HG02610 (cell line): ENCODE measurements around the gene LRRK1.
"Not testable (repeated sequence)": the region's sequence is repeated elsewhere in the genome, so short reads cannot be mapped to it uniquely, and the experiment has no call there.

Experiments used
- ATAC-seq: cut with Tn5 transposase; IDR thresholded peaks from one replicate; pipeline ENCODE4 v1.9.1; 2021; ENCODE audit warnings: mild to moderate bottlenecking, moderate library complexity; ENCODE audit not compliant: unreplicated experiment

The LRRK1 gene

GRCh38 chr15:101066501-101067408, 147.6 kb downstream of the LRRK1 start:
- ATAC-seq = no peak

GRCh38 chr15:101067660-101068522, 148.7 kb downstream of the LRRK1 start:
- ATAC-seq = no peak

- ATAC-seq = no peak
These were observed 149.4 kb downstream of the LRRK1 start for GRCh38 chr15:101068523-101068960.

GRCh38 chr15:101068961-101069653, 149.9 kb downstream of the LRRK1 start:
- ATAC-seq = no peak

GRCh38 chr15:101069654-101069973, 150.5 kb downstream of the LRRK1 start:
- no peak for ATAC-seq

GRCh38 chr15:101070024-101070423, 150.9 kb downstream of the LRRK1 start:
- no peak for ATAC-seq

GRCh38 chr15:101070502-101071273, 151.5 kb downstream of the LRRK1 start:
- ATAC-seq = no peak

- no peak for ATAC-seq
These were observed 152.5 kb downstream of the LRRK1 start for GRCh38 chr15:101071651-101072050.

- not testable (repeated sequence) for ATAC-seq
These were observed 153.1 kb downstream of the LRRK1 start for GRCh38 chr15:101072235-101072634.

GRCh38 chr15:101077806-101078668, 158.9 kb downstream of the LRRK1 start:
- not testable (repeated sequence) for ATAC-seq

GRCh38 chr15:101078669-101079323, 159.6 kb downstream of the LRRK1 start:
- no peak for ATAC-seq

GRCh38 chr15:101081900-101082299, 162.7 kb downstream of the LRRK1 start:
- ATAC-seq = no peak

GRCh38 chr15:101083336-101084045, 164.3 kb downstream of the LRRK1 start:
- ATAC-seq = no peak

GRCh38 chr15:101084801-101085200, 165.6 kb downstream of the LRRK1 start:
- no peak for ATAC-seq

GRCh38 chr15:101085311-101085700, 166.1 kb downstream of the LRRK1 start:
- ATAC-seq = no peak

GRCh38 chr15:101086394-101087171, 167.4 kb downstream of the LRRK1 start:
- no peak for ATAC-seq

- ATAC-seq = no peak
These were observed 168.1 kb downstream of the LRRK1 start for GRCh38 chr15:101087172-101087769.
